Immature natural killer cell (primary cell): ENCODE data around the gene SF3B1. TPM values are rescaled to one million over a fixed set of nuclear protein-coding genes. Genes with fewer than 3 reads are reported as not detected.
A peak's percentile ranks its signal among the peaks of the same experiment; 100 is the strongest.
"Not testable (repeated sequence)": the region's sequence is repeated elsewhere in the genome, so short reads cannot be mapped to it uniquely, and the experiment has no call there.

ENCODE experiments used
- DNase-seq, 3 donors: peaks; one replicate each; pipeline ENCODE4 v3.0.0; 2022; ENCODE audit warnings: mixed read lengths in 1 of 3
- H3K27ac Mint-ChIP-seq, 6 donors: one replicate each; pipeline ENCODE4 v1.8.0; 2020; ENCODE audit warnings: mixed read lengths in 6 of 6, mild to moderate bottlenecking in 5 of 6, inconsistent platforms in 4 of 6, moderate library complexity in 3 of 6
- H3K27me3 Mint-ChIP-seq, 3 donors: one replicate each; pipeline ENCODE4 v1.8.0; 2020 to 2021; ENCODE audit warnings: low read depth in 3 of 3, mild to moderate bottlenecking in 3 of 3, mixed read lengths in 3 of 3, moderate library complexity in 3 of 3, inconsistent platforms in 1 of 3
- H3K36me3 Mint-ChIP-seq, 3 donors: one replicate each; pipeline ENCODE4 v1.8.0; 2020; ENCODE audit warnings: mixed read lengths in 3 of 3, inconsistent platforms in 2 of 3, mild to moderate bottlenecking in 2 of 3
- H3K4me1 Mint-ChIP-seq, 2 donors: one replicate each; pipeline ENCODE4 v1.8.0; 2020; ENCODE audit warnings: inconsistent platforms in 2 of 2, mild to moderate bottlenecking in 2 of 2, mixed read lengths in 2 of 2, moderate library complexity in 1 of 2
- H3K4me3 Mint-ChIP-seq, 5 donors: one replicate each; pipeline ENCODE4 v1.8.0; 2020; ENCODE audit warnings: mild to moderate bottlenecking in 5 of 5, mixed read lengths in 5 of 5, inconsistent platforms in 3 of 5, moderate library complexity in 3 of 5
- H3K9me3 Mint-ChIP-seq, 6 donors: one replicate each; pipeline ENCODE4 v1.8.0; 2020; ENCODE audit warnings: mild to moderate bottlenecking in 6 of 6, mixed read lengths in 6 of 6, inconsistent platforms in 4 of 6, moderate library complexity in 3 of 6
- polyA plus RNA-seq, 3 donors: library from polyadenylated mRNA; unstranded; fragments of 300-500 nt; fragmentation: Illumina TruSeq; gene quantifications; one replicate each; pipeline ENCODE4 v1.2.3, GENCODE V29; 2021

SF3B1 gene
- polyA plus RNA-seq, 3 donors from 2014 or later = 123 to 165 (median 133) TPM

DNA sequence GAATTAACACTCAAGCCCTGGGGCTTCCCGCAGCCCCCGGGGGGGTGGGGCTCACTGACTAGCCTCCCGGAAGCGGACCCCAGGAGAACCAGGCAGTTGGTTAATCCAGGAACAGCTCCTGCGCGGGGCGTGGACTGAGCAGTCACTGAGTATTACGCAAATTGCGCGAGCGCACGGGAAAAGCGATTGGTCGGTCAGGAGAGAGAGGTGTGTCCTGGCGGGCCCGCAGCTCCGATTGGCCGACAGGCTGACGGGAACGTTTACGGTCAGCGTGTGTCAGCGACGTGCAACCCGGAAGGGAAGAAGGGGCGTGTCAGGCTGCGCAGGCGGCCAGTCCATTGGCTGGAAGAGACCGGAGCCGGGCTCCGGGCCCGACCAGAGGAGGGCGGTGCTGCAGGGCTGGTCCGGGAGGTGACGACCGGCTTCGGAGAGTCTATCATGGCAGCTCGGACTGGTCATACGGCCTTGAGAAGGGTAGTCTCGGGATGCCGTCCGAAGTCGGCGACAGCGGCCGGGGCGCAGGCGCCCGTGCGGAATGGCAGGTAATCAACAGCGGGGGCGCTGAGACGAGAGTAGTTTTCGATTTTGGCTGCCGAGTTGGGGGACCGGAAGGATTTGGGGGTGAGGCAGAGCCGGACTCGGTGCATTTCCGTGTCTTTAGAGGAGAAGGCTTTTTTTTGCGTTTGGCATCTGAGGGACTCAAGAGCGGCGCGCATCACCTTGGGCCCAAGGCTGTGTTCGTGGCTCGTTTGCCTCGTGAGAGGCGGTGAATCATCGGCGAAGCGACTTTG is 18.5 kb upstream of the SF3B1 start, which contains the start of gene COQ10B:
COQ10B (plus strand) TSS at position 430 of the 791 bp plus-strand sequence; CDS start at position 439, 9 bp downstream.
- Mint-ChIP-seq H3K4me1 (peaks cover 53 to 55% of the 10 kb centered on the region in 2 donors), H3K27me3 (peaks cover 9 to 17% (median 10%) of the 10 kb centered on the region in 3 donors), H3K4me3 (peak within 1 kb of the TSS; percentile 96 to 100 (median 99)), H3K36me3 (no peaks in the 10 kb centered on the region), H3K9me3 (no peaks in the 10 kb centered on the region), H3K27ac (peak within 1 kb of the TSS; percentile 98 to 100 (median 100))
- peak; percentile 98 to 99 (median 99) for DNase-seq

GRCh38 chr2:197452754-197453122 is 17.9 kb upstream of the SF3B1 start:
- Mint-ChIP-seq H3K4me1 (peaks cover 48 to 50% of the 10 kb centered on the region in 2 donors), H3K36me3 (no peaks in the 10 kb centered on the region), H3K4me3 (peak overlapping the region; percentile 96 to 100 (median 99)), H3K9me3 (no peaks in the 10 kb centered on the region), H3K27ac (peak overlapping the region; percentile 98 to 100 (median 100)), H3K27me3 (peaks cover 9 to 17% (median 10%) of the 10 kb centered on the region in 3 donors)
- no peak for DNase-seq

DNA sequence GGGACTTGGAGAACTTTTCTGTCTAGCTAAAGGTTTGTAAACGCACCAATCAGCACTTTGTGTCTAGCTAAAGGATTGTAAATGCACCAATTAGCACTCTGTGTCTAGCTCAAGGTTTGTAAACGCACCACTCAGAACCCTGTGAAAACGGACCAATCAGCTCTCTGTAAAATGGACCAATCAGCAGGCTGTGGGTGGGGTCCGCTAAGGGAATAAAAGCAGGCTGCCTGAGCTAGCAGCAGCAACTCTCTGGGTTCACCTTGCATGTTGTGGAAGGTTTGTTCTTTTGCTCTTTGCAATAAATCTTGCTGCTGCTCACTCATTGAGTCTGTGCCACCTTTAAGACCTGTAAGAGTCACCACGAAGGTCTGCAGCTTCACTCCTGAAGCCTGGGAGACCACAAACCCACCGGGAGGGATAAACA is 16.1 kb upstream of the SF3B1 start:
- not testable (repeated sequence) for DNase-seq, H3K9me3 Mint-ChIP-seq, H3K36me3 Mint-ChIP-seq
- Mint-ChIP-seq H3K27ac (peak overlapping the region in 5 of 6 donors; percentile 36 to 100 (median 65)), H3K4me3 (peak overlapping the region in 2 of 5 donors; percentile 27 to 48), H3K4me1 (peaks cover 34 to 35% of the 10 kb centered on the region in 2 donors), H3K27me3 (peaks cover 9 to 17% (median 13%) of the 10 kb centered on the region in 3 donors)

GRCh38 chr2:197450465-197450864 is 15.6 kb upstream of the SF3B1 start:
- Mint-ChIP-seq H3K9me3 (no peaks in the 10 kb centered on the region), H3K27ac (no peak overlapping the region), H3K4me3 (no peak overlapping the region), H3K27me3 (peaks cover 9 to 19% (median 11%) of the 10 kb centered on the region in 3 donors), H3K4me1 (peaks cover 29 to 30% of the 10 kb centered on the region in 2 donors), H3K36me3 (no peaks in the 10 kb centered on the region)
- no peak for DNase-seq

DNA sequence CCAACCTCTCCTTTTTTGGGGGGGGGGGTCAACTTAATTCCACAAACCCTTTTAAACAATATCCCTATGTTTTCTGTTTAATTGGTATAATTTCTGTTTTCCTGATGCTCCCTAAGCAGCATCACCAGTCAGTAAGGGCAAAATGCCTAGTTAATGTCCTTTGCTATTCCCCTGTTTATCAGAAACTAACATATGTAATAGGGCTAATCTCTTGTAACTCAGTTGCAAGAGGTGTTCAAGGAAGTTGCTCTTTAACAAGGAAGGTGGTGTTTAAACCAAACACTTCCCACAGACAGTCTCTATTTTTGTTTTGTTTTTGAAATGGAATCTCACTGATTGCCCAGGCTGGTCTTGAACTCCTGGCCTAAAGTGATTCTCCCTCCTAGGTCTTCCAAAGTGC is 12.0 kb upstream of the SF3B1 start:
- Mint-ChIP-seq H3K36me3 (no peaks in the 10 kb centered on the region), H3K4me1 (peaks cover 0 to 4% of the 10 kb centered on the region in 2 donors), H3K9me3 (no peaks in the 10 kb centered on the region), H3K27ac (no peak overlapping the region), H3K27me3 (peaks cover 0 to 3% (median 3%) of the 10 kb centered on the region in 3 donors), H3K4me3 (no peak overlapping the region)
- no peak for DNase-seq

DNA sequence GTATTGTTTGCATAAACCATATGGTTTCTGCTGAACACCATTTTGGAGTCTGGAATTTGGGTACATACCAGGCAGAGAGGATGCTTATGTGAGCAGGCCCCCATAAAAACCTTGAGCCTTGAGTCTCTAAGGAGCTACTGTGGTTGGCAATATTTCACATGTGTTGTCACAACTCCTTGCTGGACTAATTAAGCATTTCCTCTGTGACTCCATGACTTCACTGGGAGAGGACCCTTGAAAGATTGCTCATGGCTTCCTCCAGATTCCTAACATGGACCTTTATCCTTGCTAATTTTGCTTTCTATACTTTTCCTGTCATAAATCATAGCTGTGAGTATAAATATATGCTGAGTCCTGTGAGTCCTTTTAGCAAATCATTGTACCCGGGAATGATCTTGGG is 10.9 kb upstream of the SF3B1 start:
- peaks cover 0 to 3% (median 2%) of the 10 kb centered on the region in 3 donors for H3K27me3 Mint-ChIP-seq
- H3K4me1 Mint-ChIP-seq = no peaks in the 10 kb centered on the region
- no peaks in the 10 kb centered on the region for H3K36me3 Mint-ChIP-seq
- H3K9me3 Mint-ChIP-seq = no peaks in the 10 kb centered on the region
- no peak for DNase-seq
- H3K4me3 Mint-ChIP-seq = no peak overlapping the region
- H3K27ac Mint-ChIP-seq = no peak overlapping the region

GRCh38 chr2:197442857-197443256 is 8.0 kb upstream of the SF3B1 start:
- no peak overlapping the region for H3K4me3 Mint-ChIP-seq
- H3K27me3 Mint-ChIP-seq = peaks cover 0 to 3% (median 2%) of the 10 kb centered on the region in 3 donors

GRCh38 chr2:197437380-197437779 is 2.6 kb upstream of the SF3B1 start:
- Mint-ChIP-seq H3K27me3 (peaks cover 10 to 13% (median 11%) of the 10 kb centered on the region in 3 donors), H3K36me3 (no peaks in the 10 kb centered on the region), H3K4me1 (peaks cover 36 to 39% of the 10 kb centered on the region in 2 donors), H3K9me3 (no peaks in the 10 kb centered on the region), H3K4me3 (peak overlapping the region in 3 of 5 donors; percentile 9 to 57 (median 21)), H3K27ac (peak overlapping the region in 4 of 6 donors; percentile 35 to 66 (median 44))
- DNase-seq = no peak

More at GRCh38 chr2:197442857-197443256, 8.0 kb upstream of the SF3B1 start:
- no peak for DNase-seq
- Mint-ChIP-seq H3K36me3 (no peaks in the 10 kb centered on the region), H3K9me3 (no peaks in the 10 kb centered on the region), H3K27ac (no peak overlapping the region), H3K4me1 (no peaks in the 10 kb centered on the region)

- H3K9me3 Mint-ChIP-seq = no peaks in the 10 kb centered on the region
- H3K27me3 Mint-ChIP-seq = peaks cover 10 to 13% (median 11%) of the 10 kb centered on the region in 3 donors
- peak overlapping the region; percentile 99 to 100 (median 100) for H3K4me3 Mint-ChIP-seq
- peaks cover 52 to 55% of the 10 kb centered on the region in 2 donors for H3K4me1 Mint-ChIP-seq
- no peak for DNase-seq
- H3K27ac Mint-ChIP-seq = peak overlapping the region; percentile 100
- no peaks in the 10 kb centered on the region for H3K36me3 Mint-ChIP-seq
These were observed 981 bp upstream of the SF3B1 start for GRCh38 chr2:197435598-197436420.

DNA sequence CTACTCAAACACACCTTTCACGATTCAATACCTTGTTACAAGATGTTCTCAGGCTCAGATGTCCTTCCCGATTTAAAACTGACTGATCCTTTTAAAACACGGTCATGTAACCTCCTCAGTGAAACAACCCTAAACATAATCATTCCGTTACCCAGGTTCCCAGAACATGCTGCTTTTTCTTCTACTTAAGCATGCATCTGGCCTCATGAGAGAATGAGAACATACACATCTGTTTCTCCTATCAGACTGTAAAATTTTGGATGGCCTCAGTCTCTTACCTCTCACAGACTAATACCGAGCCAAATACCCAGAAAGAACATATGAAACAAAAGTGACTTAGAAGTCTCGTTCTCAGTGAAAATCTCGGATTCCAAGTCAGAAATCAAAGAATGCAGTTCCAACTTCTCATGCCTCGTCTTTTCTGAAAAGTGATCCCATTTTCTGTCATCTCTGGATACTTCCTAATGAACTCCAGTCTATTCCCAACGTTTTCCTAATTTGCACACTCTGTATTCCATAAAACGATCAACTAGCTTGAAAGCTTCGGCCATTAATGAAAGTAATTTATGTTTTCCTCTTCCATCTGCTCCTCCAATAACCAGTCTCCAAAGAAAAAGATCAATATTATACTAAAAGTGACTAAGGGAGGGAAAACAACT is 919 bp downstream of the SF3B1 start:
- no peaks in the 10 kb centered on the region for H3K9me3 Mint-ChIP-seq
- peak overlapping the region; percentile 99 to 100 (median 100) for H3K4me3 Mint-ChIP-seq
- DNase-seq = no peak
- H3K27ac Mint-ChIP-seq = peak overlapping the region; percentile 100
- no peaks in the 10 kb centered on the region for H3K36me3 Mint-ChIP-seq
- H3K27me3 Mint-ChIP-seq = peaks cover 10 to 13% (median 11%) of the 10 kb centered on the region in 3 donors
- H3K4me1 Mint-ChIP-seq = peaks cover 70 to 74% of the 10 kb centered on the region in 2 donors

- not testable (repeated sequence) for H3K36me3 Mint-ChIP-seq, DNase-seq, H3K9me3 Mint-ChIP-seq
- peak overlapping the region in 4 of 6 donors; percentile 13 to 100 (median 54) for H3K27ac Mint-ChIP-seq
- peaks cover 10 to 13% (median 11%) of the 10 kb centered on the region in 3 donors for H3K27me3 Mint-ChIP-seq
- peak overlapping the region; percentile 99 to 100 (median 100) for H3K4me3 Mint-ChIP-seq
- peaks cover 78 to 85% of the 10 kb centered on the region in 2 donors for H3K4me1 Mint-ChIP-seq
These were observed 2.3 kb downstream of the SF3B1 start for GRCh38 chr2:197432527-197432926.

DNA sequence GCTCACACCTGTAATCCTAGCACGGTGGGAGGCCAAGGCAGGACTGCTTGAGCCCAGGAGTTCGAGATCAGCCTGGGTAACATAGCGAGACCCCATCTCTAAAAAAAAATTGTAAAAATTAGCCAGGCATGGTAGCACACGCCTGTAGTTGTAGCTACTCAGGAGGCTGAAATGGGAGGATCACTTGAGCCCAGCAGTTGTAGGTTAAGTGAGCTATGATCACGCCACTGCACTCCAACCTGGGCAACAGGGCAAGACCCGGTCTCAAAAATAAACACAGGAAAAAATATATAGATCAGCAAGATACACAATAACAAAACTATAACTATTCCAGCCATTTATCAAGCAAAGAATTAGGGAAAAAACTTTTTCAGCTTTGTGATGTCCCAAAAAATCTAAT is 3.0 kb downstream of the SF3B1 start:
- DNase-seq = no peak
- Mint-ChIP-seq H3K4me3 (peak overlapping the region; percentile 49 to 100 (median 99)), H3K9me3 (no peaks in the 10 kb centered on the region), H3K4me1 (peaks cover 85 to 92% of the 10 kb centered on the region in 2 donors), H3K27ac (peak overlapping the region in 2 of 6 donors; percentile 59 to 100), H3K36me3 (no peaks in the 10 kb centered on the region), H3K27me3 (peaks cover 10 to 13% (median 11%) of the 10 kb centered on the region in 3 donors)

DNA sequence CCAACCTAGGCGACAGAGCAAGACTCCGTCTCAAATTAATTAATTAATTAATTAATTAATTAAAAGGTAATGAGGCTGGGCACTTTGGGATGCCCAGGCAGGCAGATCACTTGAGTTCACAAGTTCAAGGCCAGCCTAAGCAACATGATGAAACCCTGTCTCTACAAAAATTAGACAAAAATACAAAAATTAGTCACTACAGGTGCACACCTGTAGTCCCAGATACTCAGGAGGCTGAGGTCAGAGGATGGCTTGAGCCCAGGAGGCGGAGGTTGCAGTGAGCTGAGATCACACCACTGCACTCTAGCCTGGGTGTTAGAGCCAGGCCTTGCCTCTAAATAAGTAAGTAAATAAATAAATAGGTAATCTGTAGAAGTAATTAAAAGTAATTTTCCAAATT is 6.8 kb downstream of the SF3B1 start:
- Mint-ChIP-seq H3K27me3 (peaks cover 0 to 3% (median 0%) of the 10 kb centered on the region in 3 donors), H3K4me3 (no peak overlapping the region), H3K27ac (no peak overlapping the region)

More for the DNA sequence above, 6.8 kb downstream of the SF3B1 start:
- H3K4me1 Mint-ChIP-seq = peaks cover 80 to 93% of the 10 kb centered on the region in 2 donors
- DNase-seq = no peak
- H3K36me3 Mint-ChIP-seq = peaks cover 0 to 5% (median 5%) of the 10 kb centered on the region in 3 donors
- H3K9me3 Mint-ChIP-seq = no peaks in the 10 kb centered on the region
